GM12878 (cell line): ENCODE measurements around the gene P4HA3. TPM values are rescaled to one million over a fixed set of nuclear protein-coding genes. Genes with fewer than 3 reads are reported as not detected.

Experiments
- ATAC-seq: fragments of 200-7000 bp; cut with Tn5 transposase; 3 replicates; pipeline ENCODE4 v1.9.1; 2020; ENCODE audit warnings: mild to moderate bottlenecking, moderate library complexity
- BruUV-seq: library from RNA; stranded (reverse); fragments of 400-500 nt; replicated peaks from 2 replicates; lab custom pipeline; 2021; lab: Mats Ljungman, UMichigan
- CTCF ChIA-PET: fragments of 300-600 bp; sonication (Branson Sonifier 250); formaldehyde crosslinking; extraction: SDS; loops from one replicate; lab custom pipeline; 2021; ENCODE audit warnings: inconsistent platforms; lab: Yijun Ruan, JAX
- POLR2A ChIA-PET: fragments of 350-600 bp; formaldehyde crosslinking; extraction: SDS; loops from one replicate; lab custom pipeline; 2021; ENCODE audit warnings: inconsistent platforms; lab: Charles Lee
- RAD21 ChIA-PET: fragments of 300-600 bp; sonication (Branson Sonifier 250); formaldehyde crosslinking; loops from one replicate; lab custom pipeline; 2023; ENCODE audit warnings: antibody characterized with exemption; ENCODE audit not compliant: unreplicated experiment; lab: Charles Lee
- SMC1A ChIA-PET: fragments of 300-600 bp; sonication (Branson Sonifier 250); formaldehyde crosslinking; loops from one replicate; lab custom pipeline; 2023; ENCODE audit not compliant: unreplicated experiment, uncharacterized antibody; lab: Charles Lee
- DNase-seq: peaks from one replicate; pipeline ENCODE4 v3.0.0-alpha.2; 2011; ENCODE audit warnings: low read depth, low spot score
- FAIRE-seq: peaks from 3 replicates; lab custom pipeline; 2011; peaks lifted over from hg19 to GRCh38; lab: Jason Lieb, UNC
- H2AFZ ChIP-seq: 2 replicates; pipeline ENCODE4 v1.6.0; 2011; ENCODE audit warnings: low read depth, low read length, control low read depth; ENCODE audit not compliant: control insufficient read depth
- H3K27ac ChIP-seq: 2 replicates; pipeline ENCODE4 v1.5.1; 2011; ENCODE audit warnings: control low read depth; ENCODE audit not compliant: control insufficient read depth, insufficient read depth
- H3K27me3 ChIP-seq, 2 experiments: replicated peaks in 1 of 2; 2 replicates each; pipeline versions ENCODE4 v1.6.0 to v1.6.1; 2011; ENCODE audit warnings: low read length in 1 of 2; ENCODE audit not compliant: control insufficient read depth in 2 of 2, insufficient read depth in 2 of 2
- H3K36me3 ChIP-seq, 2 experiments: 2 replicates each; pipeline ENCODE4 v1.5.1; 2011; ENCODE audit warnings: low read length in 1 of 2; ENCODE audit not compliant: control insufficient read depth in 2 of 2, insufficient read depth in 2 of 2
- H3K4me1 ChIP-seq: 2 replicates; pipeline ENCODE4 v1.6.1; 2011; ENCODE audit warnings: mild to moderate bottlenecking, low read length, moderate library complexity, mixed read lengths; ENCODE audit not compliant: control insufficient read depth, insufficient read depth
- H3K4me2 ChIP-seq: 2 replicates; pipeline ENCODE4 v1.6.0; 2011; ENCODE audit warnings: control low read depth; ENCODE audit not compliant: control insufficient read depth, insufficient read depth
- H3K4me3 ChIP-seq: fragments of 200-600 bp; sonication (generic); 2 replicates; pipeline ENCODE4 v1.5.1; 2016
- H3K79me2 ChIP-seq: 2 replicates; pipeline ENCODE4 v1.6.0; 2011; ENCODE audit warnings: low read length; ENCODE audit not compliant: control insufficient read depth, insufficient read depth
- H3K9ac ChIP-seq: 2 replicates; pipeline ENCODE4 v1.8.0; 2011; ENCODE audit warnings: low read length, control low read depth, mixed read lengths; ENCODE audit not compliant: control insufficient read depth, insufficient read depth
- H3K9me3 ChIP-seq: replicated peaks from 3 replicates; pipeline ENCODE4 v1.5.1; 2011; ENCODE audit warnings: mild to moderate bottlenecking, low read length; ENCODE audit not compliant: control insufficient read depth, insufficient read depth
- H4K20me1 ChIP-seq: 2 replicates; pipeline ENCODE4 v1.6.0; 2011; ENCODE audit not compliant: control insufficient read depth, insufficient read depth
- CEBPZ ChIP-seq: fragments of 150-350 bp; IDR thresholded peaks from 2 replicates; pipeline ENCODE4 v1.6.1; 2016; ENCODE audit warnings: low read depth, low read length
- CHD1 ChIP-seq: IDR thresholded peaks from 2 replicates; pipeline ENCODE4 v1.6.1; 2012; ENCODE audit warnings: low read depth, low read length, improper control_type of control experiment
- CREM ChIP-seq: IDR thresholded peaks from 2 replicates; pipeline ENCODE4 v1.6.1; 2014; ENCODE audit warnings: antibody characterized with exemption, low read depth
- EED ChIP-seq: sonication (generic); IDR thresholded peaks from 2 replicates; pipeline ENCODE4 v1.6.1; 2016; ENCODE audit warnings: antibody characterized with exemption, low read depth
- ESRRA ChIP-seq: IDR thresholded peaks from 2 replicates; pipeline ENCODE4 v1.6.1; 2012; ENCODE audit warnings: mild to moderate bottlenecking, low read length, improper control_type of control experiment
- EZH2 ChIP-seq: IDR thresholded peaks from 2 replicates; pipeline ENCODE4 v1.6.1; 2012; ENCODE audit warnings: low read depth, mild to moderate bottlenecking, control low read depth, inconsistent platforms, low read length, borderline replicate concordance; ENCODE audit not compliant: control insufficient read depth
- IKZF1 ChIP-seq: fragments of 450-650 bp; conservative IDR thresholded peaks from 2 replicates; pipeline ENCODE4 v1.6.1; 2017; ENCODE audit warnings: antibody characterized with exemption, mild to moderate bottlenecking
- KAT2A ChIP-seq: conservative IDR thresholded peaks from 2 replicates; pipeline ENCODE4 v1.6.1; 2011; ENCODE audit warnings: low read depth, low read length; ENCODE audit not compliant: control insufficient read depth
- MTA3 ChIP-seq: IDR thresholded peaks from 2 replicates; pipeline ENCODE4 v1.6.1; 2012; ENCODE audit warnings: low read length, inconsistent platforms, borderline replicate concordance
- MYC ChIP-seq: IDR thresholded peaks from 2 replicates; pipeline ENCODE4 v1.6.1; 2011; ENCODE audit warnings: mild to moderate bottlenecking, low read length, moderate library complexity, inconsistent platforms; ENCODE audit not compliant: insufficient read depth, insufficient replicate concordance, insufficient read length, severe bottlenecking
- PBX3 ChIP-seq: IDR thresholded peaks from 2 replicates; pipeline ENCODE4 v1.6.1; 2011; ENCODE audit warnings: mild to moderate bottlenecking, low read depth, low read length, moderate library complexity; ENCODE audit not compliant: insufficient replicate concordance
- POLR2A ChIP-seq: IDR thresholded peaks from 2 replicates; pipeline ENCODE4 v1.6.1; 2011; ENCODE audit warnings: low read depth, mild to moderate bottlenecking, low read length
- SIN3A ChIP-seq: IDR thresholded peaks from 2 replicates; pipeline ENCODE4 v1.6.1; 2012; ENCODE audit warnings: low read depth, low read length, improper control_type of control experiment
- SKIL ChIP-seq: fragments of 450-650 bp; IDR thresholded peaks from 2 replicates; pipeline ENCODE4 v1.6.1; 2017; ENCODE audit warnings: mild to moderate bottlenecking, low read depth, inconsistent platforms; ENCODE audit not compliant: poor library complexity, severe bottlenecking
- SMAD1 ChIP-seq: fragments of 450-650 bp; IDR thresholded peaks from 2 replicates; pipeline ENCODE4 v1.6.1; 2018; ENCODE audit warnings: mild to moderate bottlenecking, low read depth; ENCODE audit not compliant: partially characterized antibody
- TBL1XR1 ChIP-seq: IDR thresholded peaks from 2 replicates; pipeline ENCODE4 v1.6.1; 2012; ENCODE audit warnings: low read depth, low read length, improper control_type of control experiment
- USF2 ChIP-seq: IDR thresholded peaks from 2 replicates; pipeline ENCODE4 v1.6.1; 2011; ENCODE audit warnings: low read depth, low read length, improper control_type of control experiment, borderline replicate concordance
- ZNF274 ChIP-seq: IDR thresholded peaks from one replicate; pipeline ENCODE4 v1.8.0; 2011; ENCODE audit not compliant: insufficient read length, insufficient read depth
- ZZZ3 ChIP-seq: IDR thresholded peaks from 2 replicates; pipeline ENCODE4 v1.6.1; 2011; ENCODE audit warnings: low read depth; ENCODE audit not compliant: control insufficient read depth, insufficient read length
- WGBS: methylation state at CpG from one replicate; pipeline ENCODE4 v1.1.6; 2016; ENCODE audit warnings: low lambda C conversion rate; ENCODE audit not compliant: insufficient replicate concordance, insufficient coverage; ENCODE audit errors: missing lambda C conversion rate; 5-methylcytosine and 5-hydroxymethylcytosine counted together
- in situ Hi-C: fragments of 300-500 bp; cut with MboI; formaldehyde crosslinking; loops from 9 replicates; pipeline ENCODE4 v1.14.3; 2018; ENCODE audit warnings: mixed read lengths
- intact Hi-C: fragments of 100-400 bp; cut with micrococcal nuclease; formaldehyde crosslinking; loops from one replicate; pipeline ENCODE4 v1.14.2; 2022; ENCODE audit not compliant: unreplicated experiment
- polyA plus RNA-seq, 11 experiments: library from polyadenylated mRNA; depleted of rRNA in 4 of 11; unstranded in 6 of 11; stranded (reverse) in 5 of 11; fragments of >200 nt; fragmentation: Nextera tagmentation in 4 of 11; fragmentation: Illumina TruSeq in 1 of 11; extraction: Ambion mirVana in 4 of 11; extraction: Trizol in 1 of 11; gene quantifications; 1 replicate in 1 of 11; 2 replicates in 10 of 11; pipeline versions ENCODE4 v1.2.1 to v1.2.3, GENCODE V29; 2011 to 2016; ENCODE audit warnings: inconsistent platforms in 2 of 11, missing spikeins in 2 of 11, low read depth in 1 of 11
- total RNA-seq, 4 experiments: library from RNA; depleted of rRNA in 3 of 4; stranded (reverse); fragments of >200 nt in 3 of 4; fragmentation: Illumina TruSeq in 1 of 4; extraction: Trizol in 1 of 4; gene quantifications; 2 replicates each; pipeline versions ENCODE4 v1.2.1 to v1.2.3, GENCODE V29; 2013 to 2021

Gene P4HA3
- total and polyA plus RNA-seq, 10 of the 15 experiments (the other 5 are each of a cell fraction or from before 2014, with no cell fraction given), result 0.08 TPM; not detected in 9

- no peak for DNase-seq
- CTCF ChIA-PET, result no interaction called here
- POLR2A ChIA-PET, result no interaction called here
- no peak for FAIRE-seq
- Histone ChIP-seq H3K79me2 (no peaks in the 10 kb centered on the region), H3K4me1 (no peaks in the 10 kb centered on the region), H3K36me3 (no peaks in the 10 kb centered on the region), H3K27me3 (no peaks in the 10 kb centered on the region; a peak in 1 of 4 replicates), H3K9ac (no peak overlapping the region), H3K4me2 (no peak overlapping the region), H3K4me3 (no peak overlapping the region), H3K27ac (no peak overlapping the region), H2AFZ (no peak overlapping the region), H3K9me3 (no peaks in the 10 kb centered on the region), H4K20me1 (no peaks in the 10 kb centered on the region)
- RAD21 ChIA-PET, result no interaction called here
- 12% methylated on average over 2 of the region's 2 CpGs for WGBS
- in situ Hi-C loops (no loop called here), intact Hi-C loops (no loop called here)
- no peak for ATAC-seq
- no TSS peak for BruUV-seq
- SMC1A ChIA-PET, result no interaction called here
- TF ChIP-seq KAT2A (no peak), SMAD1 (no peak), CHD1 (no peak), CEBPZ (no peak), EED (no peak), ESRRA (no peak), USF2 (no peak), EZH2 (no peak), IKZF1 (no peak), SIN3A (no peak), ZZZ3 (no peak), TBL1XR1 (no peak), MTA3 (no peak), ZNF274 (no peak), SKIL (no peak), POLR2A (no peak), PBX3 (no peak), MYC (no peak), CREM (no peak)
These were observed 35.9 kb upstream of the P4HA3 start for GRCh38 chr11:74347381-74347780.
